CD8-positive, alpha-beta memory T cell (primary cell): ENCODE data around the gene VPS26A. TPM values are rescaled to one million over a fixed set of nuclear protein-coding genes. Genes with fewer than 3 reads are reported as not detected.
A peak's percentile ranks its signal among the peaks of the same experiment; 100 is the strongest.
"Not testable (repeated sequence)": the region's sequence is repeated elsewhere in the genome, so short reads cannot be mapped to it uniquely, and the experiment has no call there.

Experiments
- CTCF ChIA-PET: fragments of 350-600 bp; sonication (Branson Sonifier 250); formaldehyde crosslinking; loops from one replicate; lab custom pipeline; 2021; ENCODE audit warnings: antibody characterized with exemption; lab: Charles Lee
- POLR2A ChIA-PET: fragments of 350-600 bp; sonication (Branson Sonifier 250); formaldehyde crosslinking; loops from one replicate; lab custom pipeline; 2021; ENCODE audit warnings: antibody characterized with exemption; lab: Charles Lee
- DNase-seq, 5 donors: peaks; one replicate each; pipeline versions ENCODE4 v3.0.0 to v3.0.0-alpha.2; 2020 to 2022; ENCODE audit warnings: mixed read lengths in 1 of 5
- H3K27ac ChIP-seq: one replicate; pipeline ENCODE4 v1.7.0; 2013; ENCODE audit warnings: low read depth, mild to moderate bottlenecking, low read length, moderate library complexity
- H3K27me3 ChIP-seq: 2 replicates; pipeline ENCODE4 v1.7.0; 2013; ENCODE audit warnings: low read length, mild to moderate bottlenecking; ENCODE audit not compliant: insufficient read depth, poor library complexity, severe bottlenecking
- H3K36me3 ChIP-seq: 2 replicates; pipeline ENCODE4 v1.7.0; 2013; ENCODE audit warnings: mild to moderate bottlenecking, low read length, moderate library complexity; ENCODE audit not compliant: insufficient read depth
- H3K4me1 ChIP-seq: 2 replicates; pipeline ENCODE4 v1.7.0; 2013; ENCODE audit warnings: mild to moderate bottlenecking, low read length, moderate library complexity; ENCODE audit not compliant: insufficient read depth
- H3K4me3 ChIP-seq: 2 replicates; pipeline ENCODE4 v1.7.0; 2013; ENCODE audit warnings: mild to moderate bottlenecking, low read length
- H3K9me3 ChIP-seq: 2 replicates; pipeline ENCODE4 v1.7.0; 2013; ENCODE audit warnings: mild to moderate bottlenecking, low read length
- H3K27ac Mint-ChIP-seq, 8 donors: one replicate each; pipeline ENCODE4 v1.8.0; 2020 to 2021; ENCODE audit warnings: mixed read lengths in 8 of 8, mild to moderate bottlenecking in 6 of 8, inconsistent platforms in 3 of 8, moderate library complexity in 3 of 8
- H3K27me3 Mint-ChIP-seq, 2 donors: one replicate each; pipeline ENCODE4 v1.8.0; 2020 to 2021; ENCODE audit warnings: mixed read lengths in 2 of 2, mild to moderate bottlenecking in 1 of 2, moderate library complexity in 1 of 2
- H3K36me3 Mint-ChIP-seq, 3 donors: one replicate each; pipeline ENCODE4 v1.8.0; 2020 to 2021; ENCODE audit warnings: mixed read lengths in 3 of 3, inconsistent platforms in 1 of 3, mild to moderate bottlenecking in 1 of 3
- H3K4me1 Mint-ChIP-seq, 3 donors: one replicate each; pipeline ENCODE4 v1.8.0; 2020 to 2021; ENCODE audit warnings: mixed read lengths in 3 of 3, inconsistent platforms in 1 of 3, mild to moderate bottlenecking in 1 of 3
- H3K4me3 Mint-ChIP-seq, 7 donors: one replicate each; pipeline ENCODE4 v1.8.0; 2020 to 2021; ENCODE audit warnings: mixed read lengths in 7 of 7, mild to moderate bottlenecking in 6 of 7, moderate library complexity in 4 of 7, inconsistent platforms in 2 of 7
- H3K9me3 Mint-ChIP-seq, 5 donors: one replicate each; pipeline ENCODE4 v1.8.0; 2020 to 2022; ENCODE audit warnings: mixed read lengths in 5 of 5, mild to moderate bottlenecking in 3 of 5, moderate library complexity in 2 of 5, inconsistent platforms in 1 of 5
- polyA plus RNA-seq: library from polyadenylated mRNA; unstranded; fragments of 300-500 nt; fragmentation: Illumina TruSeq; gene quantifications from one replicate; pipeline ENCODE4 v1.2.3, GENCODE V29; 2021
- total RNA-seq, 2 experiments: library from RNA; stranded (reverse); gene quantifications; one replicate each; pipeline ENCODE4 v1.2.3, GENCODE V29; 2021

The VPS26A gene
- total and polyA plus RNA-seq, 3 experiments from 2014 or later, result 38.6 to 46.7 (median 44.8) TPM

DNA sequence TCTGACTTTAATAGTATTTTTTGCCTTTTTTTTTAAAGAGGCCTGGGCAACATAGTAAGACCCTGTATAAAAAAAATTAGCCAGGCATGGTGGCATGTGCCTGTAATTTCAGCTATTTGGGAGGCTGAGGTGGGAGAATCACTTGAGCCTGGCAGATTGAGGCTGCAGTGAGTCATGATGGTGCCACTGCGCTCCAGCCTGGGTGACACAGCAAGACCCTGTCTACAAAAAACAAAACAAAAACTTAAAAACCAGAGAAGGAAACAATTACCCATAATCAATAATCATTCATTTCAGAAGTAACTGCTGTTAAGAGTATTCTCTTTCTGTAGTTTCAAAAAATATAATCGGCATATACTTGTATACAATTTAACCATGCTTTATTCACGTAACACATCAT is 28.0 kb downstream of the VPS26A start:
- Mint-ChIP-seq H3K9me3 (no peaks in the 10 kb centered on the region), H3K4me1 (peaks cover 18 to 38% (median 21%) of the 10 kb centered on the region in 3 donors), H3K4me3 (no peak overlapping the region), H3K27ac (peak overlapping the region in 3 of 8 donors; percentile 40 to 66 (median 51)), H3K27me3 (no peaks in the 10 kb centered on the region), H3K36me3 (peaks cover 0 to 28% (median 0%) of the 10 kb centered on the region in 3 donors)
- ChIA-PET POLR2A (no interaction called here), CTCF (no interaction called here)
- no peaks in the 10 kb centered on the region for H3K9me3 ChIP-seq
- no peaks in the 10 kb centered on the region for H3K27me3 ChIP-seq
- no peaks in the 10 kb centered on the region for H3K4me1 ChIP-seq
- no peak overlapping the region for H3K27ac ChIP-seq
- no peak overlapping the region for H3K4me3 ChIP-seq
- peaks cover 5% of the 10 kb centered on the region for H3K36me3 ChIP-seq
- no peak for DNase-seq

DNA sequence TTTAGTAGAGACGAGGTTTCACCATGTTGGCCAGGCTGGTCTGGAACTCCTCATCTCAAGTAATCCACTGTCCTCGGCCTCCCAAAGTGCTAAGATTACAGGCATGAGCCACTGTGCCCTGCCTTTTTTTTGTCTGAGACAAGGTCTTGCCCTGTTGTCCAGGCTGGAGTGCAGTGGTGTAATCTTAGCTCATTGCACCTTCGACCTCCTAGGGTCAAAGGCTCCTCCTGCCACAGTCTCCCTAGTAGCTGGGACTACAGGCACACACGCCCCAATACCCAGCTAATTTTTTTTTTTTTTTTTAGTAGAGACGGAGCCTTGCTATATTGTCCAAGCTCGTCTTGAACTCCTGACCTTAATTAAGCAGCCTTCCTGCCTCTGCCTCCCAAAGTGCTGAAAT is 29.2 kb downstream of the VPS26A start:
- ChIA-PET CTCF (no interaction called here), POLR2A (no interaction called here)
- Mint-ChIP-seq H3K36me3 (peaks cover 0 to 38% (median under 1%) of the 10 kb centered on the region in 3 donors), H3K4me3 (no peak overlapping the region), H3K4me1 (peaks cover 14 to 31% (median 15%) of the 10 kb centered on the region in 3 donors), H3K27ac (no peak overlapping the region), H3K9me3 (no peaks in the 10 kb centered on the region), H3K27me3 (no peaks in the 10 kb centered on the region)
- H3K4me1 ChIP-seq, result no peaks in the 10 kb centered on the region
- H3K4me3 ChIP-seq, result no peak overlapping the region
- no peaks in the 10 kb centered on the region for H3K27me3 ChIP-seq
- no peaks in the 10 kb centered on the region for H3K9me3 ChIP-seq
- H3K36me3 ChIP-seq, result peaks cover 6% of the 10 kb centered on the region
- DNase-seq, result no peak
- no peak overlapping the region for H3K27ac ChIP-seq

DNA sequence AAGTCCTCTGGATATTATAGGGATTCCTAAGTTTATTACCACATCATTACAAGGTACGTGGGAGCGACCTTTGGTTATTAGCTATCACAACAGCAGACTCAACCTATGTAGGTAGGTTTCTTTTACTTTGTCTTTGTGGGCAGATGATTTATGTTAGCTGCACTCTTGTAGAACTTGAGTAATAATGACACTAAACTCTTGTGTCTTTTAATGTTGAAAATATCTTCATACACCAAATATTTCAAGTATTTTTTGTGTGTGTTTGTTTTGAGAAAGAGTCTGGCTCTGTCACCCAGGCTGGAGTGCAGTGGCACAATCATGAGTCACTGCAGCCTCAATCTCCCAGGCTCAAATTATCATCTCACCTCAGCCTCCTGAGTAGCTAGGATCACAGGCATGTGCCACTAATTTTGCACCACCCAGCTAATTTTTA is 36.8 kb downstream of the VPS26A start:
- H3K9me3 Mint-ChIP-seq, result no peaks in the 10 kb centered on the region
- H3K4me1 ChIP-seq, result no peaks in the 10 kb centered on the region
- peaks cover 0 to 69% (median 7%) of the 10 kb centered on the region in 3 donors for H3K36me3 Mint-ChIP-seq
- H3K4me1 Mint-ChIP-seq, result peaks cover 0 to 7% (median 4%) of the 10 kb centered on the region in 3 donors
- ChIA-PET CTCF (no interaction called here), POLR2A (no interaction called here)
- no peak for DNase-seq
- H3K27ac Mint-ChIP-seq, result no peak overlapping the region
- no peaks in the 10 kb centered on the region for H3K27me3 ChIP-seq
- H3K9me3 ChIP-seq, result no peaks in the 10 kb centered on the region
- H3K4me3 Mint-ChIP-seq, result no peak overlapping the region
- peaks cover 23% of the 10 kb centered on the region for H3K36me3 ChIP-seq
- no peak overlapping the region for H3K4me3 ChIP-seq
- H3K27ac ChIP-seq, result no peak overlapping the region
- H3K27me3 Mint-ChIP-seq, result no peaks in the 10 kb centered on the region

GRCh38 chr10:69168493-69168892 is 44.5 kb downstream of the VPS26A start:
- peaks cover 30% of the 10 kb centered on the region for H3K36me3 ChIP-seq
- H3K4me1 ChIP-seq, result no peaks in the 10 kb centered on the region
- H3K4me3 ChIP-seq, result no peak overlapping the region
- CTCF ChIA-PET, result no interaction called here
- Mint-ChIP-seq H3K36me3 (peaks cover 5 to 68% (median 9%) of the 10 kb centered on the region in 3 donors), H3K9me3 (no peaks in the 10 kb centered on the region), H3K27me3 (no peaks in the 10 kb centered on the region), H3K27ac (peak overlapping the region in 2 of 8 donors; percentile 52 to 60), H3K4me3 (no peak overlapping the region), H3K4me1 (no peaks in the 10 kb centered on the region)
- DNase-seq, result no peak
- POLR2A ChIA-PET, result no interaction called here
- no peaks in the 10 kb centered on the region for H3K27me3 ChIP-seq
- no peak overlapping the region for H3K27ac ChIP-seq
- no peaks in the 10 kb centered on the region for H3K9me3 ChIP-seq

DNA sequence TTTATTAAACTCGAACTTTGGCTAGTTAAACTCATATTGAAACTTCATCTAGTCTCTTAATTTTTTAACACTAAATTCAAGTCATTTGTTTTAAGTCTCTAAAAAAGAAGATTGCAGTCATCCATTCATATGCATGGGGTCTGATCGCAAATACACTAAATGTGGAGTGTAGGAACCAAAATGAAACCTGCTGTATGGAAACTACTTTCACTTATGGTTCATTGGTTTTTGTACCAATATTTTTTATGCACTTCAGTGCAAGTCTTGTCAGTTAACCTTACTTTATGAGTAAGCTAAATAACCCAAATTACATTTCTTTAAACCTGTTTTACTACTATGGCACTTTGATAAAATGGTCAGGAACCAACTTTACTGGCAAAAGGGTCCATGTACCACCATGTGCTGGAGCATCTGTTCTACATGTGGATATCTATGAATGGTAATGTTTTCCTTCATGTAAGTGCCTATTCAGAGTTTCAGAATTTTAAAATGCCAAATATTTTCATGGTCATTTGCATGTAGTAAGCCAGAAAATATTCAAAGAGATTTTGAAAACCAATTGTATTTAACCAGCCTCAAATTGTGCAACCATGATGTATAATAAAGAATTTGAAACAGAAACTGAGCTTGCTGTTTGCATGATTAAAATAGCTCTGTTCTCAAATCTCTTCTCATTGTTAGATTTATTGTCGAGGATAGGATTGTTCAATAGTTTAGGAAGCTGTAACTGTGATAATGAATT is 48.4 kb downstream of the VPS26A start:
- peaks cover 16% of the 10 kb centered on the region for H3K36me3 ChIP-seq
- no peaks in the 10 kb centered on the region for H3K9me3 ChIP-seq
- Mint-ChIP-seq H3K27me3 (no peaks in the 10 kb centered on the region), H3K4me1 (no peaks in the 10 kb centered on the region), H3K36me3 (peaks cover 5 to 47% (median 8%) of the 10 kb centered on the region in 3 donors), H3K27ac (no peak overlapping the region), H3K9me3 (no peaks in the 10 kb centered on the region), H3K4me3 (no peak overlapping the region)
- H3K4me3 ChIP-seq, result no peak overlapping the region
- POLR2A ChIA-PET, result no interaction called here
- no peak overlapping the region for H3K27ac ChIP-seq
- no peaks in the 10 kb centered on the region for H3K4me1 ChIP-seq
- CTCF ChIA-PET, result interaction anchor here (0.9 to 1.1 kb wide), 2 partner anchors 10 to 47 kb away, joined by 3 read pairs; no protein-coding TSS in a partner anchor
- H3K27me3 ChIP-seq, result no peaks in the 10 kb centered on the region
- no peak for DNase-seq

- H3K36me3 ChIP-seq, H3K4me3 ChIP-seq, H3K27me3 ChIP-seq, H3K4me1 ChIP-seq, DNase-seq, H3K9me3 ChIP-seq, H3K27ac Mint-ChIP-seq, H3K4me3 Mint-ChIP-seq, CTCF ChIA-PET, POLR2A ChIA-PET, H3K9me3 Mint-ChIP-seq, H3K27ac ChIP-seq, H3K27me3 Mint-ChIP-seq: not testable (repeated sequence)
- H3K36me3 Mint-ChIP-seq, result peaks cover 0 to 34% (median 2%) of the 10 kb centered on the region in 3 donors
- peaks cover 11 to 17% (median 15%) of the 10 kb centered on the region in 3 donors for H3K4me1 Mint-ChIP-seq
Observed at GRCh38 chr10:69175326-69175725, 51.3 kb downstream of the VPS26A start.

GRCh38 chr10:69176823-69177222 is 52.8 kb downstream of the VPS26A start:
- Mint-ChIP-seq H3K36me3 (peaks cover 0 to 24% (median 0%) of the 10 kb centered on the region in 3 donors), H3K4me1 (peaks cover 24 to 30% (median 29%) of the 10 kb centered on the region in 3 donors), H3K4me3 (no peak overlapping the region), H3K27ac (peak overlapping the region in 1 of 8 donors; percentile 20), H3K27me3 (peaks cover 0 to 5% of the 10 kb centered on the region in 2 donors), H3K9me3 (no peaks in the 10 kb centered on the region)
- Histone ChIP-seq H3K9me3 (no peaks in the 10 kb centered on the region), H3K36me3 (no peaks in the 10 kb centered on the region), H3K4me3 (no peak overlapping the region), H3K27ac (no peak overlapping the region), H3K27me3 (no peaks in the 10 kb centered on the region), H3K4me1 (peaks cover 15% of the 10 kb centered on the region)
- CTCF ChIA-PET, result no interaction called here
- DNase-seq, result no peak
- POLR2A ChIA-PET, result no interaction called here

DNA sequence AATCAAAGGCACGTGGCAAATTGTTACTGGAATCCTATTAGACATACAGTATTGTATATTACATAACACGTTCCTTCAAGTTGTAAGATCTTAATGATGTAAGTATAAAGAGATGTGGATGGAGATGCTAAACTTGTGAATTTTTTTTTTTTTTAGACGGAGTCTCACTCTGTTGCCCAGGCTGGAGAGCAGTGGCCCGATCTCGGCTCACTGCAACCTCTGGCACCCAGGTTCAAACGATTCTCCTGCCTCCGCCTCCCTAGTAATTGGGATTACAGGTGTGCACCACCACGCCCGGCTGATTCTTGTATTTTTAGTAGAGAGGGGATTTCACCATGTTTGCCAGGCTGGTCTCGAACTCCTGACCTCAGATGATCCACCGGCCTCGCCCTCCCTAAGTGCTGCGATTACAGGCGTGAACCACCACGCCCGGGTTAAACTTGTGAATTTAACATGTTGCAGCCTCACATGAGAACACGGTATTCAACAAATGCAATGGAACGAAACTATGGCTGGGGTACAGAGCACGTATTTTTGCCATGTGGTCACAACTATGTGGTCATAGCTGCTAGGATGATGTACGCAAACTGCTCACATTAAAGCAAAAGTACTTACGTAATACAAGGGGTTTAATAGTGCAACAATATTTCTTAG is 55.2 kb downstream of the VPS26A start:
- no peaks in the 10 kb centered on the region for H3K9me3 Mint-ChIP-seq
- peak in 4 of 5 donors; percentile 27 to 81 (median 53) for DNase-seq
- H3K27me3 ChIP-seq, result no peaks in the 10 kb centered on the region
- H3K4me3 Mint-ChIP-seq, result peak overlapping the region; percentile 95 to 99 (median 97)
- peak overlapping the region; percentile 97 for H3K27ac ChIP-seq
- ChIA-PET POLR2A (interaction anchor here (1.4 kb wide), 1 partner anchor 278 kb away, joined by 4 read pairs; the partner anchor contains the start of gene DDX50), CTCF (interaction anchor here (1.4 kb wide), 1 partner anchor 9 kb away, joined by 4 read pairs; no protein-coding TSS in a partner anchor)
- H3K27me3 Mint-ChIP-seq, result peaks cover 0 to 5% of the 10 kb centered on the region in 2 donors
- H3K27ac Mint-ChIP-seq, result peak overlapping the region; percentile 99 to 100 (median 100)
- peaks cover 13% of the 10 kb centered on the region for H3K36me3 ChIP-seq
- H3K4me3 ChIP-seq, result peak overlapping the region; percentile 77
- peaks cover 15% of the 10 kb centered on the region for H3K4me1 ChIP-seq
- no peaks in the 10 kb centered on the region for H3K9me3 ChIP-seq
- H3K36me3 Mint-ChIP-seq, result peaks cover 0 to 26% (median 3%) of the 10 kb centered on the region in 3 donors
- peaks cover 36 to 46% (median 46%) of the 10 kb centered on the region in 3 donors for H3K4me1 Mint-ChIP-seq
